SIG-M5 treated with dmso at 0.1 percent for 504 hours (cell line): Measurements from ENCODE around the gene ANKRD33B.
"Not testable (repeated sequence)": the region's sequence is repeated elsewhere in the genome, so short reads cannot be mapped to it uniquely, and the experiment has no call there.

Experiments used
- DNase-seq: peaks from one replicate; lab custom pipeline; 2025; ENCODE audit not compliant: unreplicated experiment; lab: John Stamatoyannopoulos, UW

ANKRD33B gene

GRCh38 chr5:10612251-10612650 is 48.4 kb downstream of the ANKRD33B start:
- no peak for DNase-seq

- peak; percentile 33 for DNase-seq
These were observed 51.8 kb downstream of the ANKRD33B start for GRCh38 chr5:10615693-10616092.

DNA sequence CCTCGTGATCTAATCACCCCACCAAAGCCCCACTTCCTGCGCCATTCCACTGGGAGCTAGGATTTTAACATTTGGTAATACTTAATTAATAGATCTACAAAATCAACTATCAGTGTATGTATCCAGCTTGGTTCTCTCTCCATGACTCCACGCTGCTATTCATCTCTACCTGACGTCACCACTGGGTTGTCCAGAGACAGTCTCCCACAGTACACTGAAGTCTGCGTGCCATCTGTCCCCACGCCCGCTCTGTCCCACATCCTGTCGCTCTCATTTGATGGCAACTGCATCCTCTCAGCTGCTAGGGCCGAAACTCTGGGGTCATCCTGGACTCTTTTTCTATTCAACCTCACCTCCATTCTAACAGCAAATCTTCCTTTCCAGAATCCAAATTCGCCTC is 53.2 kb downstream of the ANKRD33B start:
- no peak for DNase-seq

DNA sequence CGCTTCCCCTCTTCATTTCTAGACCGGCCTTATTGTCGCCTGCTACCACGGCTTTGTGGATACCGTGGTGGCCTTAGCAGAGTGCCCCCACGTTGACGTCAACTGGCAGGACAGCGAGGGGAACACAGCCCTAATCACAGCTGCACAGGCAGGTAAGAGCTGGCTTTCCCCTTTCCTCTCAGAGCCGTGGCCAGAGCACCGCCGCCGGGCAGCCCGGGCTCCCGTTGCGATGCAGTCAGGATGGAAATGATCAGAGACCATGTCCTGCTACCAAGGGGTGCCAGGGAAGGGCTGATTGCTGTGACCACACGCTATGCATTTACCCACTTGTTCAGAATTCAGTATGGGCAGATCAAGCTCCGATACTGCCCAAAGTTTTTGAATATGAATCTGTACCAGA is 54.4 kb downstream of the ANKRD33B start:
- no peak for DNase-seq

DNA sequence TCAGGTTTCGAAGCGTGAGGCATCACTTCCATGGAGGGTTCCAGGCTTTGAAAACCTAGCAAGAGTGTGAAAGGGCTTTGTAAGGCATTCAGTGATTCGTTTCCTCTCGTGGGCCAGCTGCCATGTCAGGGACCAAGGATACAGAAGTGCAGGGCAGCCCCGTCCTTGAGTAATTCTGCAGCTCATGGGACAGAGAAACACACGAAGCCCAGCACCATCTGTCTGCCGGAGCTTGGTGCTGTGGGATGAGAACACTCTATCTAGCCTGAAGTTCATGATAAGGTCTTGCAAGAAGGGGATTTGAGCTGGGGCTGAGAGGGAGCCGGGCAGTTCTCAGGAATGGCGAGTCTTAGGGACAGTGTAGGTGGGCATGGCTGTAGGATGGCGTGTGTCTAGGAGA is 55.8 kb downstream of the ANKRD33B start:
- DNase-seq: no peak

DNA sequence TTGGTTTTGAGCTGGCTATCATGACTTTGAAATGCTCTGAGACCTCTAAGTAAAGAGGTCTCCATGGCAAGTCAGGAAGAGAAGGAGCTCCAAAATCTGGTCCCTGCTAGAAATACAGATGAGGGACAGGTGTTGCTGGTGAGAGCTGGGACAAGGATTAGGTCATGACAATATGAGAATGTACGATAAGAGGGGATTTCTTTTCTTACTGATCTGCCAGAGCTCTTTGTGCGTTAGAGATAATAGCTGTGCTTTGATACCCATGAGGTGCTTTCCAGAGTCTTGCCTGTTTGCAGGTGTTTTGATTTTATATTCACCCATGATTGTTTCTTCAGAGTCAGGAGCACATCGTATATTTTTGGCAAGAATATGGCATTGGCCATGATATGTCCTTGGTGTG is 56.5 kb downstream of the ANKRD33B start:
- no peak for DNase-seq

- peak; percentile 62 for DNase-seq
These were observed 58.0 kb downstream of the ANKRD33B start for GRCh38 chr5:10621832-10622231.

DNA sequence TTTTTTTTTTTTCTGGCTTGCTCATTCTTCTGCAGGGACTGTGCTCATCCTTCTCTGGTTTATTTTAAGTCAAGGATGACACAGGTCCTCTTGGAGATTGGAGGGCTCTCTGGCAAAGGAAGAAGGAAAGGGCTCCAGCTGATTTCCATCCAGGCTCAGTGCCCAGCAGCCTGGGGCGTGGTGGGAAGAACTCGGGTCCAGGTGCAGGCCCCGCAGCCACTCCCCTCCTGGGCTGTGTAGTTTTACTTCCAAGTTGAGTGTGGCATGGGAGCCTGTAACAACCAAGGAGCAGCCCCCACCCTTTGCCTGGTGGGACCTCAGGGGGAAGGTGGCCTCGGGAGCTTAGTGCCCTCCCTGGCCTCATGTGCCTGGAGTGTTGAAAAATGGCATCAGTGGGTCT is 58.9 kb downstream of the ANKRD33B start:
- no peak for DNase-seq

DNA sequence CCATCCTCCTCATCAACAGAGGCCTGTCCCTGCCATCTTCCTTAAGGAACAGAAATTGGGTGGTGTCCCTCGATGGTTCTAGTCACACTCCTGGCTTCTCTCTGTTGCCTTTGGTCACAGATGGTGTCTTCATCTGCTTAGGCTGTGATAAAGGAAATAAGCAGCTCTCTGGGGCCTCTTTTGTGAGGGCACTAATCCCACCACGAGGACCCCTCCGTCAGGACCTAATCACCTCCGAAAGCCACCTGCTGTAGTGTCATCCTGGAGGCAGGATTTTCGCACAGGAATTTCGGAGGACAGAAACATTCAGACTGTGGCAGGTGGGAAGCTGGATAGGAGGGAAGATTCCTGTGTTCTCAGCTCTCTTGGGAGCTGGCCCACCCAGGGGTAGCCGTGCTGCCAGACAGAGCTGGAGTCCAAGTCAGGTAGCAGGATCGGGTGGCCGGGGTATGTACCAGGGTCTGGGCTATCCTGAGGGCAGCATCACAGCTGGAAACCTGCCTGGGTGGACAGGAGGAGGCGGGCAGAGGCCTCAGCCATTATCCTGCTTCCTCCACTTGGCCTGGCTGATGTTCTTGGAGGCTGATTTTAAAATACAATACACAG is 59.5 kb downstream of the ANKRD33B start:
- no peak for DNase-seq

DNA sequence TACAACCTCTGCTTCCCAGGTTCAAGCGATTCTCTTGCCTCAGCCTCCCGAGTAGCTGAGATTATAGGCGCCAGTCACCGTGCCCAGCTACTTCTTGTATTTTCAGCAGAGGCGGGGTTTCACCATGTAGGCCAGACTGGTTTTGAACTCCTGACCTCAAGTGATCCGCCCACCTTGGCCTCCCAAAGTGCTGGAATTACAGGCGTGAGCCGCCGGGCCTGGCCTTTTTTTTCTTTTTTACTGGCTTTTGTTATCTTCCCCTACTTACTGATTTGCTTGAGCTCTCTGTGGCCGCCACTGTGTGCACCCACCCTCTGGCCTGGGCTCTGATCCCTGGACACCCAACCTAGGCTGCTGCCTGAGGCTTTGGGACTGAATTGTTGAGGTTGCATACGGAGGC is 60.3 kb downstream of the ANKRD33B start:
- DNase-seq: no peak

DNA sequence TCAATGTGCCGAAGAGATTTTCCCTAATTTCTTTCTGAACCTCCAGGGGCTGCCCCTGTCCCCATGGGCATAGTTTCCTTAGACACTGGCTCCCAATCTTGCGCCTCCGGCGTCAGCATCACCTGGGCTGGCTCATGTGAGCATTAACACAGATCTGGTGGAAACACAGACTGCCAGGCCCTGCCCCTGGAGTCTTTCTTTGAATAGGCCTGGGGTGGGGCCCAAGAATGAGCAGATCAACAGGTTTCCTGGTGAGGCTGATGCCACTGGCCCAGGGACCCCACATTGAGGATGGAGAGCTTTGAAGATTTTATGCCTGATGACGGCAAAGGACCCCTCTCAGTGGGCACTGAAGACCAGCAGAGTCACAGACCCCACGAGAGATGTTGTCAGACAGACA is 60.8 kb downstream of the ANKRD33B start:
- no peak for DNase-seq

GRCh38 chr5:10625700-10626472 is 62.0 kb downstream of the ANKRD33B start:
- DNase-seq: no peak

DNA sequence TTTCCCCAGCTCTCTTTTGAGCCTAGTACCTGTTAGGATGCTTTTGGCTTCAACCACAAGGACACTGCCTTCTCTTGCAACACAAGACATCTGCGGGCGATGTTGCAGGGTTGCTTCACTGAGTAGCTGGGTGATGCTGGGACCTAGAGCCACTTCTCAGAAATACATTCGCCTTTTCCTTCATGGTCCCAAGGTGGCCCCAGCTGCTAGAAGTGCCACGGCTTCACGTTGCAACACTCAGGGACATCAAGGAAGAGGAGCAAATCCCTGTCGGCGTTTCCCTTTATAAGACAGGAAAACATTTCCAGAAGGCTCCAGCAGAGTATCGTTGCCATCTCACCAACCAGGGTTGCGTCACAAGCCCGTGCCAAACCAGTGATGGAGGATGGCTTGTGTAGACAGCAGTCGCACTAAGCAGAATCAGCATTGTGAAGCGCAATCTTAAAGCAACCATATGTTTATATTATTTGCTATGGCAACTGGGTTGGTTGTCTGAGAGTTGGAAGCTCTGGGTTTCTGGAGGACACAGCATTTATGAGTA is 62.7 kb downstream of the ANKRD33B start:
- DNase-seq: peak; percentile 97

- no peak for DNase-seq
These were observed 63.4 kb downstream of the ANKRD33B start for GRCh38 chr5:10627160-10627701.

GRCh38 chr5:10628601-10629000 is 64.7 kb downstream of the ANKRD33B start:
- no peak for DNase-seq

GRCh38 chr5:10629682-10630081 is 65.8 kb downstream of the ANKRD33B start:
- no peak for DNase-seq

GRCh38 chr5:10630126-10630525 is 66.3 kb downstream of the ANKRD33B start:
- DNase-seq: no peak

GRCh38 chr5:10630744-10631143 is 66.9 kb downstream of the ANKRD33B start:
- DNase-seq: not testable (repeated sequence)

GRCh38 chr5:10631316-10631996 is 67.6 kb downstream of the ANKRD33B start:
- peak; percentile 86 for DNase-seq

DNA sequence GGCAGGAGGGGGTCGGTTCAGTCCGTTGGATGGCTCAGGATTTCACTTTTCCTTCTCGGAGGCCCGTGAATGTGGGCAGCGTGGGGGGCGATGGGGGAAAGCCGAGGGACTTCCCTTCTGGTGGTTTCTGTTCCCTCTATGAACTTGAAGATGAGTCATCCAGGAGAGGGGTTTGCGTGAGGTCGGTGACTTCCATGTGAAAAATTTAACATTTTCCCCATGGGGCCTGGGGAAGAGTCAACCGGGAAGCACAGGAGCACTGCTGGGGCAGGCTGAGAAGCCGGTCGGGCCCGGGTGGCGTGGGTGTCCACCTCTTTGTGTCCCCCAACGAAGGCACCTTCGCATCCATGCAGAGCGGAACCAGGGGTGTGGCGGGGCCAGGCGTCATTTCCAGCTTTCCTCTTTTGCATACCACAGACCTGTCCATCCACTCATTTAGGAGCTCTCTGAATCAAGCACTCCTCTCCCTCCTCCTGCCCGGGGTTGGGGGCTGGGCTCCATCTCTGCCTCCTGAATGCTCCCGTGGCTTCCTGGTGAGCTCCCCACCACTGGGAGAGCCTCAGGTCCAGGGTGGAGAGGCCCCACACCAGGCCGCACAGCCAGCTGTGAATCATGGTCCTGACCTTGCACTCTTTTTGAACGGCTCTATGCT is 68.4 kb downstream of the ANKRD33B start:
- DNase-seq: peak; percentile 92
